Neural progenitor cell (in vitro differentiated cells): ENCODE data around the gene MAFF.

ENCODE experiments used
- CTCF ChIP-seq: fragments of 200-600 bp; sonication (generic); IDR thresholded peaks from 2 replicates; pipeline ENCODE4 v1.5.1; 2017; ENCODE audit warnings: antibody characterized with exemption, mild to moderate bottlenecking
- EZH2 ChIP-seq: fragments of 200-600 bp; sonication (generic); IDR thresholded peaks from 2 replicates; pipeline ENCODE4 v1.6.1; 2017; ENCODE audit warnings: antibody characterized with exemption, mild to moderate bottlenecking, moderate library complexity

- TF ChIP-seq CTCF (no peak), EZH2 (no peak)
Observed at GRCh38 chr22:38240734-38241252, 39.0 kb downstream of the MAFF start.
